ENCODE data around the gene PCSK4. TPM values are rescaled to one million over a fixed set of nuclear protein-coding genes. Genes with fewer than 3 reads are reported as not detected.
"Not testable (repeated sequence)": the region's sequence is repeated elsewhere in the genome, so short reads cannot be mapped to it uniquely, and the experiment has no call there.

Gene PCSK4
- total RNA-seq, 1 donor from 2014 or later, result 3.2 TPM

DNA sequence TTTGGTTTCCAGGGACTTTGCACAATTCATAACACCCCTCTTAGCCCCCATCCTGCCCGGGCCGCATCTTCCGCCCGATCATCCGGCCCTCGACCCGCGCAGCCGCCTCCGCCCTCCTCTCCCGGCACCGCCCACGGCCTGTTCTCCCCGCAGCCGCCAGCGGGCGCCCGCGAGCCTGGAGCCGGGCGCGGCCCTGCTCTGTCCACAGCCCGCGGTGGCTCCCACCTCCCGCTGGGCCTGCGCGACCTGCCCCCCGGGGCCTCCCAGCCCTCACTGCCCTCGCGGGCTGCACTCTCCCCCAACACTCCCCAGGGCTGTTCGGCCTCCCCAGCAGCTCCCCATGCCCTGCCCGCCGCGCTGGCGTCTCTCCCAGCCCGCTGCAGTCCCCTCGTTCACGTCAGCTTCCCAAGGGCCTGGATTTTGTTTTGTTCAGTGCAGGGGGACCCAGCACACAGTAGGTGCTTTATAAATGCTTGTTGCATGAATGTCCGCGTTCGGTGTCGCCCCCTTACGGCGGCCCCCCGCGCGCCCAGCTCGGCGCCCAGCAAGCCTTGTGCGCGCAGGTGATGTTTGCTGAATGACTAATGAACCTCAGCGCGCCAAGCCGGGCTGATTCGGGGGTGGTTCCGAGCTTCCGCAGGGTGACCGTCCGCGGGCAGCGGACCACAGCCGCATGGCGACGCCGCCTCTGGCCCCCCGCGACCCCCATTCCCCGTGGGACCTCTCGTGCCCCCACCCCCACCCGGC lies 44.8 kb downstream of the PCSK4 start:
- Mint-ChIP-seq H3K27me3 (ENCODE audit: unreplicated experiment) (peaks cover 21% of the 10 kb centered on the region), H3K4me3 (ENCODE audit: unreplicated experiment) (peak overlapping the region; percentile 72), H3K4me1 (ENCODE audit: unreplicated experiment) (peaks cover 29% of the 10 kb centered on the region), H3K9me3 (ENCODE audit: unreplicated experiment) (no peaks in the 10 kb centered on the region), H3K27ac (ENCODE audit: unreplicated experiment) (no peak overlapping the region), H3K36me3 (ENCODE audit: unreplicated experiment) (peaks cover 15% of the 10 kb centered on the region)
- TF ChIP-seq, protein P1, sequence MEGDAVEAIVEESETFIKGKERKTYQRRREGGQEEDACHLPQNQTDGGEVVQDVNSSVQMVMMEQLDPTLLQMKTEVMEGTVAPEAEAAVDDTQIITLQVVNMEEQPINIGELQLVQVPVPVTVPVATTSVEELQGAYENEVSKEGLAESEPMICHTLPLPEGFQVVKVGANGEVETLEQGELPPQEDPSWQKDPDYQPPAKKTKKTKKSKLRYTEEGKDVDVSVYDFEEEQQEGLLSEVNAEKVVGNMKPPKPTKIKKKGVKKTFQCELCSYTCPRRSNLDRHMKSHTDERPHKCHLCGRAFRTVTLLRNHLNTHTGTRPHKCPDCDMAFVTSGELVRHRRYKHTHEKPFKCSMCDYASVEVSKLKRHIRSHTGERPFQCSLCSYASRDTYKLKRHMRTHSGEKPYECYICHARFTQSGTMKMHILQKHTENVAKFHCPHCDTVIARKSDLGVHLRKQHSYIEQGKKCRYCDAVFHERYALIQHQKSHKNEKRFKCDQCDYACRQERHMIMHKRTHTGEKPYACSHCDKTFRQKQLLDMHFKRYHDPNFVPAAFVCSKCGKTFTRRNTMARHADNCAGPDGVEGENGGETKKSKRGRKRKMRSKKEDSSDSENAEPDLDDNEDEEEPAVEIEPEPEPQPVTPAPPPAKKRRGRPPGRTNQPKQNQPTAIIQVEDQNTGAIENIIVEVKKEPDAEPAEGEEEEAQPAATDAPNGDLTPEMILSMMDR (IDR thresholded peaks at IDR 0.05), result peak; percentile 94
- peak; percentile 91 for DNase-seq (ENCODE audit: extremely low spot score, unreplicated experiment)

DNA sequence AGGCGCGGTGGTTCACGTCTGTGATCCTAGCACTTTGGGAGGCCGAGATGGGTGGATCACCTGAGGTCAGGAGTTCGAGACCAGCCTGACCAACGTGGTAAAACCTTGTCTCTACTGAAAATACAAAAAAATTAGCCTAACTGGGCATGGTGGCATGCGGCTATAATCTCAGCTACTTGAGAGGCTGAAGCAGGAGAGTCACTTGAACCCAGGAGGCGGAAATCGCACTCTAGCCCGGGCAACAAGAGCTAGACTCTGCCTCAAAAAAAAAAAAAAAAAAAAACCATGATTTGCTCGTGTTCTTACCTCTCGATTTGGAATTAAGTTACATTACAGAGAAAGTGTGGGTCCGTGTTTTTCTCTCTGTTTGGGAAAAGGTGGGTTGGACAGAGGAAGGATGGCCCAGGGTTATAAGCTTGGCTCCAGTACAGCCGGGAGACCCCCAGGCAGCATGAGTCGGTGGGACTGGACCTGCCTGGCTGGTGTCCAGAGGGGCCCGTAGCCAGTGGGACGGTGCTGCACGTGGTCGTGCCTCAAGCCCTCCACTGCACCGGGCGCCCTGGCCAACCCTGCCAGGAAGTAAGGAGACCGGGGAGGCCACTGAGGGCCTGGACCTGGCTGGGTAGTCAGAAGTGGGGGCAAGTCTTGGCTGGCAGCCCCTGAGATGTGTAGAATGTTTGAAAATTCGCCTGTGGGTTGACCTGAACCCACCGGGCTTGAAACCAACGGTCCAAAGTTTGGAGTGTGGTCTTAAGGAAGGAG lies 48.3 kb downstream of the PCSK4 start:
- Mint-ChIP-seq H3K36me3 (ENCODE audit: unreplicated experiment) (peaks cover 20% of the 10 kb centered on the region), H3K27ac (ENCODE audit: unreplicated experiment) (peak overlapping the region; percentile 38), H3K4me3 (ENCODE audit: unreplicated experiment) (no peak overlapping the region), H3K9me3 (ENCODE audit: unreplicated experiment) (no peaks in the 10 kb centered on the region), H3K27me3 (ENCODE audit: unreplicated experiment) (no peaks in the 10 kb centered on the region), H3K4me1 (ENCODE audit: unreplicated experiment) (peaks cover 37% of the 10 kb centered on the region)
- no peak for DNase-seq (ENCODE audit: extremely low spot score, unreplicated experiment)
- TF ChIP-seq, protein P1 (IDR thresholded peaks at IDR 0.05), result no peak

DNA sequence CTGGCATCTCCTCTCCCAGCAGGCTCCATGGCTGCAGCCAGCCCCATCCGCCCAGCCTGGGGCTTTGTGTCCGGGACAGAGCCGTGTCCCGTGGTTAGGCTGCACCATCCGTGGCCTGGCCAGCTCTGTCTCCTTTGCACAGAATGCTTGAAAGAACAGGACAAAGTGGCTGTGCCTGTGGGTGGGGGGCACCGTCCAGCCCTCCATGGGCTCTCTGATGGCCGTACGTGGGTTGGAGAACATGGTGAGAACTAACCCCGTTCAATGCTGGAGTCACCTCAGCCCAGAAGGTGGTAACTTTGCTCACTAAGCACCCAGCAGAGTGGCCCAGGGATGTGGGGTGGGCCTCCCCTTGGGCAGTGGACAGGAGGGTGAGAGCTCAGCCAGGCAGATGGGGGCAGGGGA lies 49.1 kb downstream of the PCSK4 start:
- peaks cover 37% of the 10 kb centered on the region for H3K4me1 Mint-ChIP-seq (ENCODE audit: unreplicated experiment)
- H3K27ac Mint-ChIP-seq (ENCODE audit: unreplicated experiment), result no peak overlapping the region
- no peak for DNase-seq (ENCODE audit: extremely low spot score, unreplicated experiment)
- no peaks in the 10 kb centered on the region for H3K27me3 Mint-ChIP-seq (ENCODE audit: unreplicated experiment)
- H3K9me3 Mint-ChIP-seq (ENCODE audit: unreplicated experiment), result no peaks in the 10 kb centered on the region
- TF ChIP-seq, protein P1 (IDR thresholded peaks at IDR 0.05), result no peak
- H3K4me3 Mint-ChIP-seq (ENCODE audit: unreplicated experiment), result peak overlapping the region; percentile 59
- H3K36me3 Mint-ChIP-seq (ENCODE audit: unreplicated experiment), result peaks cover 20% of the 10 kb centered on the region

DNA sequence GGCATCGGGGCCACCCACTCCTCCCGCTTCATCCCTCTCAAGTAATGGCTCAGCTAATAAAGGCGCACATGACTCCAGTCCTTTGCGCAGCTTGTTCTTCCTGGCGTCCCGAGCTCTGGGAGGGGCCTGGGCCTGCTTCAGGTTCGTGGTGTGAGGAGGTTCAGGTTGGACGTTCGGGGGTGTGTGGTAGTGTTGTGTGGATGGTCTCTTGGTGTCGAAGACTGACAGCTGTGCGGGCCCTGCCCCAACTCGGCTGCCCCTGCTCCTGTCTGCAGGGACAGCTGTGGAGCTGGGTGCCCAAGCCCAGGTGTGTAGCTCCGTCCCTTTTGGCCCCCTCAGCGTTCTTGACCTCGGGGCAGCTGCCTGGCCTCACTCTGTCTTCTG lies 49.7 kb downstream of the PCSK4 start:
- H3K9me3 Mint-ChIP-seq (ENCODE audit: unreplicated experiment), result no peaks in the 10 kb centered on the region
- peak overlapping the region; percentile 59 for H3K4me3 Mint-ChIP-seq (ENCODE audit: unreplicated experiment)
- no peak overlapping the region for H3K27ac Mint-ChIP-seq (ENCODE audit: unreplicated experiment)
- H3K27me3 Mint-ChIP-seq (ENCODE audit: unreplicated experiment), result no peaks in the 10 kb centered on the region
- H3K36me3 Mint-ChIP-seq (ENCODE audit: unreplicated experiment), result peaks cover 21% of the 10 kb centered on the region
- TF ChIP-seq, protein P1 (IDR thresholded peaks at IDR 0.05), result no peak
- H3K4me1 Mint-ChIP-seq (ENCODE audit: unreplicated experiment), result peaks cover 36% of the 10 kb centered on the region
- no peak for DNase-seq (ENCODE audit: extremely low spot score, unreplicated experiment)

DNA sequence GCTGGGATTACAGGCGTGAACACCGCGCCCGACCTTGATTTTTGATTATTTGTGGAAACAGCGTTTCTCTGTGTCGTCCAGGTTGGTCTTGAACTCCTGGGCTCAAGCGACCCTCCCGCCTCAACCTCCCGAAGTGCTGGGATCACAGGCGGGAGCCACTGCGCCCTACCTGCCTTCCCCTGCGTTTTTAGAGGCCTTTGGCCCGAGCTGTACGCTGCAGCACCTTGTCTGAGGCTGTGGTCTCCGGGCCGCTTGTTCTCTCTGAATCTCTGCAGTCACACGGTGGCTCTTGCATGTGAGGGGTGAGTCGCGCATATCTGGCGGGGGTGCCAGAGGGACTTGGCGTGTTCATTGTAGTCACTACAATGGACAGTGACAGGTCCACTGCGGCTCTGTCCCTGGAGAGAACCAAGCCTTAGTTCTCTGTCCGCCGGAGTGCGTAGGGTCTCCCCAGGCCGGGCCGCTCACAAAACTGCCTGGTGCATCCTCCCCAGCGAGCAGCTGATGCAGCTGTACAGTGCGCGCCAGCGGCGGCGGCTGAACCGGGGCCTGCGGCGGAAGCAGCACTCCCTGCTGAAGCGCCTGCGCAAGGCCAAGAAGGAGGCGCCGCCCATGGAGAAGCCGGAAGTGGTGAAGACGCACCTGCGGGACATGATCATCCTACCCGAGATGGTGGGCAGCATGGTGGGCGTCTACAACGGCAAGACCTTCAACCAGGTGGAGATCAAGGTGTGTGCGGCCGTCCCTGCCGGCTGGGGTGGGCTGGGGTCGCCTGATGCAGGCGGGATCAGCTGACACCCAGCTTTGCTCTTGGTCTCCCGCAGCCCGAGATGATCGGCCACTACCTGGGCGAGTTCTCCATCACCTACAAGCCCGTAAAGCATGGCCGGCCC lies 50.4 kb downstream of the PCSK4 start:
- not testable (repeated sequence) for DNase-seq (ENCODE audit: extremely low spot score, unreplicated experiment); H3K27me3 Mint-ChIP-seq (ENCODE audit: unreplicated experiment); H3K9me3 Mint-ChIP-seq (ENCODE audit: unreplicated experiment)
- H3K4me1 Mint-ChIP-seq (ENCODE audit: unreplicated experiment), result peaks cover 31% of the 10 kb centered on the region
- peaks cover 24% of the 10 kb centered on the region for H3K36me3 Mint-ChIP-seq (ENCODE audit: unreplicated experiment)
- peak overlapping the region; percentile 99 for H3K27ac Mint-ChIP-seq (ENCODE audit: unreplicated experiment)
- peak overlapping the region; percentile 99 for H3K4me3 Mint-ChIP-seq (ENCODE audit: unreplicated experiment)
